ENCODE data around the gene TMEM130. TPM values are rescaled to one million over a fixed set of nuclear protein-coding genes. Genes with fewer than 3 reads are reported as not detected.

TMEM130 gene, protein sequence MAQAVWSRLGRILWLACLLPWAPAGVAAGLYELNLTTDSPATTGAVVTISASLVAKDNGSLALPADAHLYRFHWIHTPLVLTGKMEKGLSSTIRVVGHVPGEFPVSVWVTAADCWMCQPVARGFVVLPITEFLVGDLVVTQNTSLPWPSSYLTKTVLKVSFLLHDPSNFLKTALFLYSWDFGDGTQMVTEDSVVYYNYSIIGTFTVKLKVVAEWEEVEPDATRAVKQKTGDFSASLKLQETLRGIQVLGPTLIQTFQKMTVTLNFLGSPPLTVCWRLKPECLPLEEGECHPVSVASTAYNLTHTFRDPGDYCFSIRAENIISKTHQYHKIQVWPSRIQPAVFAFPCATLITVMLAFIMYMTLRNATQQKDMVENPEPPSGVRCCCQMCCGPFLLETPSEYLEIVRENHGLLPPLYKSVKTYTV
- total RNA-seq = not detected in 2 replicates

- FAIRE-seq = no peak
- no peaks in the 10 kb centered on the region for H3K36me3 ChIP-seq (ENCODE audit: control insufficient read depth, insufficient read depth, low read length)
- H3K27me3 ChIP-seq (ENCODE audit: control insufficient read depth, insufficient read depth, low read length) = peaks cover 13% of the 10 kb centered on the region
- DNase-seq (ENCODE audit: low read depth) = no peak
- H3K4me3 ChIP-seq (ENCODE audit: low read depth, low read length) = peak within 1 kb of the TSS; percentile 22
- no peak for TF ChIP-seq CTCF (IDR thresholded peaks at IDR 0.05; ENCODE audit: insufficient read depth, low read length, severe bottlenecking)
These were observed at the start of gene TMEM130 for GRCh38 chr7:98869597-98870120. Gene TMEM130, minus strand, starts transcription at chr7:98870014. Its CDS starts 153 bp downstream, at chr7:98869861.

GRCh38 chr7:98917331-98917730, 47.5 kb upstream of the TMEM130 start:
- Histone ChIP-seq H3K4me3 (ENCODE audit: low read depth, low read length) (no peak overlapping the region), H3K27me3 (ENCODE audit: control insufficient read depth, insufficient read depth, low read length) (no peaks in the 10 kb centered on the region), H3K36me3 (ENCODE audit: control insufficient read depth, insufficient read depth, low read length) (peaks cover 27% of the 10 kb centered on the region)
- DNase-seq (ENCODE audit: low read depth) (no peak), FAIRE-seq (no peak)
- TF ChIP-seq CTCF (IDR thresholded peaks at IDR 0.05; ENCODE audit: insufficient read depth, low read length, severe bottlenecking) = no peak

DNA sequence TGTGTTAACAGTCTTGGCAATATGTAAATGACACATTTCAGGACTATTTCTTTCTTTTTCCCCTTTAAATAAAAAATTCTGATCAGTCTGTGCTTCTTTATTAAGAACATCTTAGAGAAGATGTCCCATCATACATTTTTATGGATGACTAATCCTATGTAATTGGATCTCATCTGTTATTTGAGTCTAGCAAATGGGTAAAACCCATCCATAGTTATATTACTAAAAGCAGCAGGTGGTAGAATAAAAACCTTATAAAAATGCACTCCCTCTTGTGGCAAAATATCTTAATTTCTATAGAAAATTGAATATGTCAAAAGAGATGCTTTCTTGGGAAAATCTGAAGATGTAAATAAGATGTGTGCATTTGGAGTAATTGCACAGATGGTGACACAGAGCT, 43.8 kb upstream of the TMEM130 start:
- peaks cover 29% of the 10 kb centered on the region for H3K36me3 ChIP-seq (ENCODE audit: control insufficient read depth, insufficient read depth, low read length)
- TF ChIP-seq CTCF (IDR thresholded peaks at IDR 0.05; ENCODE audit: insufficient read depth, low read length, severe bottlenecking) = no peak
- FAIRE-seq = no peak

DNA sequence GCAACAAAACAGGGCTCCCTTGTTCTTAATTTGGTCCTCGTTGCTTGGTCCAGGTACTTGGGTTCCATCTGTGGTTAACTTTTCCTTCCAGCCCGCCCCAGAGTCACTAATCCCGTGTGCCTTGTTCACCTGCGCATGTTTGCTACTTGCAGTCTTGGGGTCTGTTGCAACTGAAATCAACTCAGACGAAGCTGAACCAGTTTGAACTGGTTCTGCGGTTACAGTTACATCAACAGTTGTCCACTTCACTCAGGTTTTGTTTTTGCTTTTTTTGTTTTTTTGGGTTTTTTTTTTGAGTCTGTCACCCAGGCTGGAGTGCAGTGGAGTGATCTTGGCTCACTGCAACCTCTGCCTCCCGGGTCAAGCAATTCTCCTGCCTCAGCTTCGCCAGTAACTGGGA, 43.2 kb upstream of the TMEM130 start:
- no peak for FAIRE-seq
- peak; percentile 15 for DNase-seq (ENCODE audit: low read depth)
- TF ChIP-seq CTCF (IDR thresholded peaks at IDR 0.05; ENCODE audit: insufficient read depth, low read length, severe bottlenecking) = no peak
- Histone ChIP-seq H3K36me3 (ENCODE audit: control insufficient read depth, insufficient read depth, low read length) (peaks cover 30% of the 10 kb centered on the region), H3K4me3 (ENCODE audit: low read depth, low read length) (no peak overlapping the region), H3K27me3 (ENCODE audit: control insufficient read depth, insufficient read depth, low read length) (no peaks in the 10 kb centered on the region)

More for the DNA sequence above, 43.8 kb upstream of the TMEM130 start:
- H3K27me3 ChIP-seq (ENCODE audit: control insufficient read depth, insufficient read depth, low read length) = no peaks in the 10 kb centered on the region
- peak; percentile 5 for DNase-seq (ENCODE audit: low read depth)
- no peak overlapping the region for H3K4me3 ChIP-seq (ENCODE audit: low read depth, low read length)

DNA sequence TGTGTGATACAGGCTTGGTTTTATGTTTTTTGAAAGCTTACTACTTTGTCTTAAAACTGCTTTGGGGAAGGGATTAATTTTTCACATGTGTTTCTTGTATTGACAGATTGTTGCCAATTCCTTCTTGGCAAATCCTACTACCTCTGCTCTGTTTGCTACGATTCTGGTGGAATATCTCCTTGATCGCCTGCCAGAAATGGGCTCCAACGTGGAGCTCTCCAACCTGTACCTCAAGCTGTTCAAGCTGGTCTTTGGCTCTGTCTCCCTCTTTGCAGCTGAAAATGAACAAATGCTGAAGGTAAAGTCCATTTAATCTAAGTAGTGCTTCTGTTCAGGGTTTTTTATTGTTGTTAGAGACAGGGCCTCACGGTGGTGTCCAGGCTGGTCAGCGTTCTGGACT, 42.1 kb upstream of the TMEM130 start:
- FAIRE-seq (peak; percentile 7), DNase-seq (ENCODE audit: low read depth) (no peak)
- Histone ChIP-seq H3K27me3 (ENCODE audit: control insufficient read depth, insufficient read depth, low read length) (no peaks in the 10 kb centered on the region), H3K36me3 (ENCODE audit: control insufficient read depth, insufficient read depth, low read length) (peaks cover 26% of the 10 kb centered on the region), H3K4me3 (ENCODE audit: low read depth, low read length) (no peak overlapping the region)
- TF ChIP-seq CTCF (IDR thresholded peaks at IDR 0.05; ENCODE audit: insufficient read depth, low read length, severe bottlenecking) = no peak
